ENCODE measurements around the gene SCFD2. TPM values are rescaled to one million over a fixed set of nuclear protein-coding genes. Genes with fewer than 3 reads are reported as not detected.

The SCFD2 gene
- total and polyA plus RNA-seq, 8 donors = 11.4 to 26.6 (median 13.7) TPM

DNA sequence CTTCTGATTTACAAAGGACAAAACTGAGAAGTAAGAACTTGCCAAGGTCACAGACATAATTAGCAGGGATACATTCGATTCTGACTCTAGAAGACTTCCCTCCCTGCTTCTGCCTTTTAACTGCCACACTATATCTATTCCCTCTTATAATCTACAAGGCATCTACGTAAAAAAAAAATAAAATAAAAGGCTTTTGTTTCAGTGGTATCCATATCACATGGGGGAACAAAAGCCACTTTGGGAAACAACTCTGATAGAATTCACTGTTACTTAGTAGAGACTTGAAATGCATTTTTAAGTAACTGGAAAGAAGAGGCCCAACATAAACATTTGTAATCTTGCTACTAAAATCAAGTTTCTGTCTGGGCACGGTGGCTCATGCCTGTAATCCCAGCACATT lies 247.2 kb downstream of the SCFD2 start:
- TF ChIP-seq, protein P1, sequence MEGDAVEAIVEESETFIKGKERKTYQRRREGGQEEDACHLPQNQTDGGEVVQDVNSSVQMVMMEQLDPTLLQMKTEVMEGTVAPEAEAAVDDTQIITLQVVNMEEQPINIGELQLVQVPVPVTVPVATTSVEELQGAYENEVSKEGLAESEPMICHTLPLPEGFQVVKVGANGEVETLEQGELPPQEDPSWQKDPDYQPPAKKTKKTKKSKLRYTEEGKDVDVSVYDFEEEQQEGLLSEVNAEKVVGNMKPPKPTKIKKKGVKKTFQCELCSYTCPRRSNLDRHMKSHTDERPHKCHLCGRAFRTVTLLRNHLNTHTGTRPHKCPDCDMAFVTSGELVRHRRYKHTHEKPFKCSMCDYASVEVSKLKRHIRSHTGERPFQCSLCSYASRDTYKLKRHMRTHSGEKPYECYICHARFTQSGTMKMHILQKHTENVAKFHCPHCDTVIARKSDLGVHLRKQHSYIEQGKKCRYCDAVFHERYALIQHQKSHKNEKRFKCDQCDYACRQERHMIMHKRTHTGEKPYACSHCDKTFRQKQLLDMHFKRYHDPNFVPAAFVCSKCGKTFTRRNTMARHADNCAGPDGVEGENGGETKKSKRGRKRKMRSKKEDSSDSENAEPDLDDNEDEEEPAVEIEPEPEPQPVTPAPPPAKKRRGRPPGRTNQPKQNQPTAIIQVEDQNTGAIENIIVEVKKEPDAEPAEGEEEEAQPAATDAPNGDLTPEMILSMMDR (IDR thresholded peaks at IDR 0.05) = no peak
- H3K4me3 ChIP-seq = no peak overlapping the region
- no peak overlapping the region for H3K27ac ChIP-seq
- ATAC-seq (no peak), DNase-seq (no peak)
- intact Hi-C loops (cut with DNase I) = no loop called here
- no peaks in the 10 kb centered on the region for H3K4me1 ChIP-seq
- H3K9me3 ChIP-seq = no peaks in the 10 kb centered on the region
- H3K36me3 ChIP-seq = no peaks in the 10 kb centered on the region
- H3K27me3 ChIP-seq = no peaks in the 10 kb centered on the region

DNA sequence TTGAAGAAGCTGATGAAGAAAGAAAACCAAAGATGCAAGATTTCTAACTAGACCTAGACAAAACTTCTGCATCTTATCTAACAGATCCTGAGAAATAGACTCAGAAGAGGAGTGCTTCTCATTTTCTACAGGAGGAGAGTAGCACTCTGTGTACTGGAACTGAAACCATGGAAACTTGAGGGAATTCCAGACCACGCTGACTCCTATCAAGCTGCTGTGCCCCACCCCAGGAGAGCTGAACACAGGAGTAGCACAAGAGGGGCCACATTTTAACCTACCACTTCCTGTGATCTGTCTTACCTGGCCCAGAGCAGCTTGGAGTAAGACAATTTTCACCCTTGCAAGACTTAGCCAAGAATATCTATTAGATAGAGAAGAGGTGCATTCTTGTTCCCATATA lies 248.9 kb downstream of the SCFD2 start:
- H3K27me3 ChIP-seq = no peaks in the 10 kb centered on the region
- H3K9me3 ChIP-seq = no peaks in the 10 kb centered on the region
- H3K4me1 ChIP-seq = no peaks in the 10 kb centered on the region
- no peak for DNase-seq
- no peak overlapping the region for H3K27ac ChIP-seq
- peak; percentile 57 for ATAC-seq
- no peak overlapping the region for H3K4me3 ChIP-seq
- H3K36me3 ChIP-seq = no peaks in the 10 kb centered on the region
- TF ChIP-seq, protein P1 (IDR thresholded peaks at IDR 0.05) = no peak
- intact Hi-C loops (cut with DNase I) = no loop called here

DNA sequence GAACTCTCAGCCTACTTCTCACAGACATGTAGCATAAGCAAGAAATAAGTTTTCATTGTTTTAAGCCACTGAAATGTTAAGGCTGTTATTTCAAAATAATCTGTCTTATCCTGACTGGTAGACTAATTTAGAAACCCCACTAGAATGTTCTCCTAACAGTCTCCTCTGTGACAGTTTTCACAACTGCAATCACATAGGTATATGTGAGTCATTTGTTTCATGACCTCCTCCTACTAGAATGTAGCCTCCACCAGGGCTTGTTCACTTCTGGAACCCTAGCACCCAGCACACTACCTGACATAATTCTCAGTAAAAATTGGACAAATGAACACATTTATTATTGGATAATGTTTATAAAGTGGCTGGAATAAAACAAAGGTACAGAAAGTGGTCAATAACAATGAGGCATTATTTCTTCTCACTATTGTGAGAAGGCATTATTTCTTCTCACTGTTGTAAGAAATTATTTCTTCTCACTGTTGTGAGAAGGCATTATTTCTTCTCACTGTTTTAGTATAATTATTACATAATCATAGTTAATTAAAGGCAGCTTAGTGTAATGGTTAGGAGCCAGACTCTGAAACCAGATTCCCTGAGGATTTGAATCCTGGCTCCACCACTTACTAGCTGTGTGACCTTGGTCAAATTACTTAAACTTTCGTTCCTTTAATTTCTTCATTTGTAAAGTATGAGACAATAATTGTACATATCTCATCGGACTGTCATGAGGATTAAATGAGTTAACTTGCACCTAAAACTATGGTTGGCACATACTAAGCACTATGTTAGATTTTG lies 252.2 kb downstream of the SCFD2 start:
- no peaks in the 10 kb centered on the region for H3K4me1 ChIP-seq
- DNase-seq (no peak), ATAC-seq (no peak)
- no peaks in the 10 kb centered on the region for H3K27me3 ChIP-seq
- peaks cover 0 to 10% of the 10 kb centered on the region in 2 donors for H3K9me3 ChIP-seq
- TF ChIP-seq, protein P1 (IDR thresholded peaks at IDR 0.05) = no peak
- no peak overlapping the region for H3K27ac ChIP-seq
- no peaks in the 10 kb centered on the region for H3K36me3 ChIP-seq
- H3K4me3 ChIP-seq = no peak overlapping the region
- intact Hi-C loops (cut with DNase I) = no loop called here

DNA sequence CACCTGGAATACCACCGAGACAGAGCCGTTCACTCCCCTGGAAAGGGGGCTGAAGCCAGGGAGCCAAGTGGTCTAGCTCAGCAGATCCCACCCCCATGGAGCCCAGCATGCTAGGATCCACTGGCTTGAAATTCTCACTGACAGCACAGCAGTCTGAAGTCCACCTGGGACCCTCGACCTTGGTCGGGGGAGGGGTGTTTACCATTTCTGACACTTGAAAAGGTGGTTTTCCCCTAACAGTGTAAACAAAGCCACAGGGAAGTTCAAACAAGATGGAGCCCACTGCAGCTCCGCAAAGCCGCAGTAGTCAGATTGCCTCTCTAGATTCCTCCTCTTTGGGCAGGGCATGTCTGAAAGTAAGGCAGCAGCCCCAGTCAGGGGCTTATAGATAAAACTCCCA lies 260.5 kb downstream of the SCFD2 start:
- DNase-seq (peak in 1 of 4 donors; percentile 3), ATAC-seq (no peak)
- Histone ChIP-seq H3K4me1 (no peaks in the 10 kb centered on the region), H3K27ac (no peak overlapping the region), H3K4me3 (no peak overlapping the region), H3K27me3 (no peaks in the 10 kb centered on the region), H3K36me3 (no peaks in the 10 kb centered on the region), H3K9me3 (peaks cover 0 to 5% of the 10 kb centered on the region in 2 donors)
- TF ChIP-seq, protein P1 (IDR thresholded peaks at IDR 0.05) = no peak
- intact Hi-C loops (cut with DNase I) = no loop called here

DNA sequence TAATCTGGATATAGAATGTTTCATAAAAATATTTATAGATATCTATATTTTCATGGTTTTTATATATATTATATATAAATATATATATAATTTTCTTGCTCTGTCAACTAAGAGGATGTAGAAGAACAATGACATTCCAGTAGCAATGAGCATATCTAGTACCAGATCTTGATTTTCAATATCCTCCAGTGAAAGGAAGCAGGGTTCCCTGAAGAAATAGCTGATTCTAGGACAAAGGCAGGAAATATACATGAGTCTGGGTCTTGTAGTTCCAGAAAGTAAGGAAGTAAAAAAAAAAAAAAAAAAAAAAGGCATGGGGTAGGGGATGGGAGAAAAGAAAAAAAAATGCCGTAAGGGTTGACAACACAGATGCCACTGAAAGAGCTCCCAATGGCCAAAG lies 262.4 kb downstream of the SCFD2 start:
- Histone ChIP-seq H3K27me3 (no peaks in the 10 kb centered on the region), H3K27ac (no peak overlapping the region), H3K4me3 (no peak overlapping the region), H3K9me3 (no peaks in the 10 kb centered on the region), H3K36me3 (no peaks in the 10 kb centered on the region), H3K4me1 (no peaks in the 10 kb centered on the region)
- intact Hi-C loops (cut with DNase I) = no loop called here
- DNase-seq = no peak
- TF ChIP-seq, protein P1 (IDR thresholded peaks at IDR 0.05) = no peak
- no peak for ATAC-seq

All from left lung (tissue), 10 donors.